Vagina (tissue), 2 donors: Measurements from ENCODE around the gene TJAP1. TPM values are rescaled to one million over a fixed set of nuclear protein-coding genes. Genes with fewer than 3 reads are reported as not detected.

Experiments used
- DNase-seq, 2 donors: peaks; one replicate each; pipeline ENCODE4 v3.0.0-alpha.2; 2017; ENCODE audit errors: extremely low spot score in 2 of 2
- H3K27ac ChIP-seq: fragments of 200-600 bp; sonication (generic); one replicate; pipeline ENCODE4 v1.5.1; 2019
- H3K27me3 ChIP-seq: fragments of 200-600 bp; sonication (generic); one replicate; pipeline ENCODE4 v1.5.1; 2019
- H3K36me3 ChIP-seq, 2 donors: fragments of 200-600 bp; sonication (generic); one replicate each; pipeline ENCODE4 v1.5.1; 2017 to 2019
- H3K4me1 ChIP-seq: fragments of 200-600 bp; sonication (generic); one replicate; pipeline ENCODE4 v1.5.1; 2019
- H3K4me3 ChIP-seq, 2 donors: fragments of 200-600 bp; sonication (generic); 1 replicate in 1 of 2; 2 replicates in 1 of 2; pipeline ENCODE4 v1.5.1; 2016 to 2019
- H3K9me3 ChIP-seq: fragments of 200-600 bp; sonication (generic); one replicate; pipeline ENCODE4 v1.5.1; 2019
- CTCF ChIP-seq, 3 experiments: fragments of 450-650 bp in 2 of 3; fragments of 200-600 bp in 1 of 3; sonication (generic) in 1 of 3; IDR thresholded peaks; one replicate each; pipeline ENCODE4 v1.5.1; 2017 to 2019; ENCODE audit warnings: antibody characterized with exemption in 3 of 3, mild to moderate bottlenecking in 2 of 3, moderate library complexity in 2 of 3
- POLR2A ChIP-seq, 2 donors: fragments of 450-650 bp; IDR thresholded peaks; one replicate each; pipeline ENCODE4 v1.6.1; 2017; ENCODE audit warnings: antibody characterized with exemption in 2 of 2, mild to moderate bottlenecking in 2 of 2, moderate library complexity in 2 of 2
- POLR2AphosphoS5 ChIP-seq, 2 donors: sonication (generic); formaldehyde crosslinking; IDR thresholded peaks; one replicate each; pipeline ENCODE4 v1.9.0; 2017; ENCODE audit warnings: antibody characterized with exemption in 2 of 2, mild to moderate bottlenecking in 2 of 2, low read depth in 1 of 2; ENCODE audit not compliant: insufficient read depth in 1 of 2
- intact Hi-C: fragments of 100-400 bp; cut with DNase I; formaldehyde crosslinking; loops from one replicate; pipeline ENCODE4 v1.15.1; 2023
- total RNA-seq: library from RNA; depleted of rRNA; stranded (reverse); fragments of >200 nt; gene quantifications from one replicate; pipeline ENCODE4 v1.2.3, GENCODE V29; 2016

The TJAP1 gene
- total RNA-seq, 1 donor from 2014 or later, result 27.5 TPM

GRCh38 chr6:43505718-43506117, 28.3 kb downstream of the TJAP1 start:
- Histone ChIP-seq H3K27me3 (no peaks in the 10 kb centered on the region), H3K36me3 (peaks cover 0 to 38% of the 10 kb centered on the region in 2 donors), H3K9me3 (no peaks in the 10 kb centered on the region), H3K4me3 (no peak overlapping the region), H3K4me1 (peaks cover 20% of the 10 kb centered on the region), H3K27ac (no peak overlapping the region)
- no peak for DNase-seq
- intact Hi-C loops, result loop anchor here (5.0 to 10.0 kb wide), 2 partner anchors 53 to 141 kb away; partner anchors contain the start of gene ZNF318
- TF ChIP-seq CTCF (IDR thresholded peaks at IDR 0.05), result no peak

- TF ChIP-seq CTCF (IDR thresholded peaks at IDR 0.05) (no peak), POLR2A (IDR thresholded peaks at IDR 0.05) (no peak)
- Histone ChIP-seq H3K36me3 (peaks cover 0 to 38% of the 10 kb centered on the region in 2 donors), H3K4me1 (peaks cover 24% of the 10 kb centered on the region), H3K9me3 (no peaks in the 10 kb centered on the region), H3K4me3 (no peak overlapping the region), H3K27me3 (no peaks in the 10 kb centered on the region), H3K27ac (no peak overlapping the region)
- intact Hi-C loops, result loop anchor here (5.0 to 10.0 kb wide), 2 partner anchors 54 to 141 kb away; partner anchors contain the start of gene ZNF318
- no peak for DNase-seq
Measured at GRCh38 chr6:43506171-43506570, 28.8 kb downstream of the TJAP1 start.

DNA sequence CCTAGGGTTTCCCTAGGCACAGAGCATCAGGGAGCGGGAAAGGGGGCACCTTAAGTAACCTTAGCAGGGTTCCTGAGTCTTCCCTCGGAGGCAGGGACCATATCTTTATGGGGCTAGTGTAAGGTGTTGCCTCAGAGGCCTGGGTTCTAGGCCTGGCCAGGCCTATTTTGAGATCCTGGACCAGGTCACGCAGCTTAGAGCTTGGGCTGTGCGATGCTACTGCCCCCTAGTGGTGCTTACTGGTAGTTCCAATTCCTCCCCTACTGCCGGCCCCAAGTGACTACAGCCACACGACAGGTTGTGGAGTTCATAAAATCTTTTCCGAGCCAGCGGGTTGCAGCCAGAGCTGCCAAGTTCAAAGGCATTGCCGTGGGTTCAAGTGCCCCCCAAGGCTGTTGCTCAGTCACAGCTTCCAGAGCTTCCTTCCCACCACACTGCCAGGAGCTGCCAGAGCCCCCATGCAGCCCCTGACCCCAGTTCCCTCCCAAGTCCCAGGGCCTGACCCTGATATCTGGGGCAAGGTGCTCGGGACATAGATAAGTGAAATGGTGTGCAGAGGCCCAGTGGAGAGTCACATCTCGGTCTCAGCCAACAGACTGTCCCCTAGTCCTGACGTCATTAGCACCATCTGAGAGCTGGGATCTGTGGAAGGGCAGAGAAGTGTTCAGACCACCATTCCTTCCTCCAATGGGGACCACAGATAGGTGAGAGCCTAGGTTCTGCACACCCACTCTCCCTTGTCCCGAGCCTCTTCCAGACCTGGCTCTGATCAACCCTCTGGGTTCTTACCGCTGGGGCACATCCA, 29.5 kb downstream of the TJAP1 start:
- H3K36me3 ChIP-seq, result peaks cover 0 to 39% of the 10 kb centered on the region in 2 donors
- H3K27ac ChIP-seq, result no peak overlapping the region
- TF ChIP-seq CTCF (IDR thresholded peaks at IDR 0.05) (peak; percentile 69 to 89 (median 88)), POLR2A (IDR thresholded peaks at IDR 0.05) (no peak), POLR2AphosphoS5 (IDR thresholded peaks at IDR 0.05; ENCODE audit: insufficient read depth in 1 of 2, low read depth in 1 of 2) (peak in 1 of 2 donors; percentile 17)
- H3K4me1 ChIP-seq, result peaks cover 24% of the 10 kb centered on the region
- no peaks in the 10 kb centered on the region for H3K27me3 ChIP-seq
- intact Hi-C loops, result loop anchor here (5.0 to 10.0 kb wide), 2 partner anchors 55 to 142 kb away; partner anchors contain the start of gene ZNF318
- H3K9me3 ChIP-seq, result no peaks in the 10 kb centered on the region
- no peak overlapping the region for H3K4me3 ChIP-seq
- no peak for DNase-seq

DNA sequence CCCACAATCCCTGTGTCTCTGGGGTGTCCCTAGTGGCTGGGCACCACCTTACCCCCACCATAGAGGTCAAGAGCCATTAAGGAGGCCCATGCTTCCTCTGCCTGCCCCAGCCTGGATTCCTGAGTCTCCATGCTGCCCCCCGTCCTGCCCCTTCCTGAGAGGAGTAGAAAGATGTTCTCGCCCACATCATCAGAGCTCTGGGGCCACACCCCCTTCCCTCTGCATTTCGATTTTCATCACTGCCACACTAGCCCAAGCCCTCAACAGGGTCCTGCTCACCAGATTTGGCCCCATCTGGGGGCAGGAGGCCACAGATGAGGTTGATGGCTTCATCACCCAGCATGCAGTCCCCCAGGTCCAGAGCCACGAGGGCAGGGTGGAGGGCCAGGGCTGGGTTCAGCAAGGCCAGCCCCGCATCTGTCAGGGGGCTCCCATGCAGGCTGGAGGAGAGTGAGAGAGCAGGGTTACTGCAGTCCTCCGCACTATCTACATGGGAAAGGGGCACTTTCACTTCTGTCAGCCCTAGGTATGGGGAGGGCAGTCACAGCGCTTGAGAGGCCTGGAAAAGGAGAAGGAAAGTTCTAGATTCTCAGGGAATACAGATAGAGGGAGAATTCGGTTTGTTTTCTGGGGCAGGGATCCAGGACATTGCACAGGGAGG, 31.2 kb downstream of the TJAP1 start:
- no peak for DNase-seq
- TF ChIP-seq POLR2A (IDR thresholded peaks at IDR 0.05) (no peak), CTCF (IDR thresholded peaks at IDR 0.05) (no peak), POLR2AphosphoS5 (IDR thresholded peaks at IDR 0.05; ENCODE audit: insufficient read depth in 1 of 2, low read depth in 1 of 2) (no peak)
- Histone ChIP-seq H3K27ac (no peak overlapping the region), H3K27me3 (no peaks in the 10 kb centered on the region), H3K9me3 (no peaks in the 10 kb centered on the region), H3K36me3 (peaks cover 0 to 39% of the 10 kb centered on the region in 2 donors), H3K4me3 (no peak overlapping the region), H3K4me1 (peaks cover 24% of the 10 kb centered on the region)
- intact Hi-C loops, result loop anchor here (5.0 to 10.0 kb wide), 2 partner anchors 56 to 144 kb away; partner anchors contain the start of gene ZNF318
